ENCODE data around the gene SMARCAL1. TPM values are rescaled to one million over a fixed set of nuclear protein-coding genes. Genes with fewer than 3 reads are reported as not detected.

Gene SMARCAL1
- total and polyA plus RNA-seq, 2 of the 4 experiments (the other 2 are of a cell fraction), result 13.6 to 21.0 TPM

DNA sequence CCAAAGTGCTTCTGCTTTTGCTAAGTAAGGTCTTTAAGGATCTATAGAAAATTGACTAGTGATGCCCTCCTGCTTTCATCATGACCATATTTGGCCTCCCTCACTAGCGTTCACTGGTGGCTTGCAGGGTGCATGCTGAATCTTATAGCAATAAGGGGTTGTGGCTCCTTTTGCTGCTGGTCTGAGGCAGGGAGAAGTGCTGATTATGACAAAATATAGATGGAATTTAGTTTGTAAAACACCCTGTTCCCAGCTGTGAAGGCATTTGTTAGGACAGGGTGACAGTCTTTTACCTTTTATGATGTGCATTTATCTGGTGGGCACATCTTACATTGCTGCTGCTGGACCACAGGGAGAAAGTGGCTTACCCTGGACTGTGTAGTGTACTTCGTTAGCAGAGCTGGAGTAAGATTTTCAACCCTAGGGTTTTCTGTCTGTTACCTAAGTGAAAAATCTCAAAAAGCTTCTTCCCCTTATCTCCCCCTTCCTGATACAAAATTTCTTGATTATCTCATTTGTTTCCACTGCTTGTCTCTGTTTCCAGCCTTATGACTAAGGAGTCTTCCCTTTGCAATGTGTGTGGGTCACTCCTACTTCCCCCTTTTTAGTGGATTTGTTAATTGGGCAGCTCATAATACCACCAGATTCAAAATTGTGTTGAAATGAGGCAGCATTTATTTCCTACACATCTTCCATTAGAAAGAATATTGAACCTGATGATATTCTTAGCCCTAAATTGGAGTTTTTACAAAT, 65.2 kb downstream of the SMARCAL1 start:
- ATAC-seq (ENCODE audit: low read depth) (peak; percentile 28; the same call in 1 of the 2 replicates), DNase-seq (peak; percentile 16)
- no peak overlapping the region for H2AK9ac ChIP-seq (replicated peaks; ENCODE audit: low read depth, low read length, poor library complexity)
- peaks cover 19% of the 10 kb centered on the region for H3K9me1 ChIP-seq (ENCODE audit: insufficient read depth, low read length)
- H3K18ac ChIP-seq (ENCODE audit: low read depth, low read length), result no peak overlapping the region
- H3K27me3 ChIP-seq (ENCODE audit: control insufficient read depth, insufficient read depth, low read length), result no peaks in the 10 kb centered on the region
- no peak overlapping the region for H2AK5ac ChIP-seq (ENCODE audit: low read depth, low read length)
- dilution Hi-C loops (cut with HindIII; ENCODE audit: low sequenced_read_pairs, unreplicated experiment), result no loop called here
- BruUV-seq (replicated peaks), result no TSS peak
- no peaks in the 10 kb centered on the region; the same call in 1 of the 2 replicates for H3K4me1 ChIP-seq (ENCODE audit: control insufficient read depth, insufficient read depth, low read length)
- H3K14ac ChIP-seq (replicated peaks; ENCODE audit: low read depth, low read length), result no peak overlapping the region; the same call in 1 of the 2 replicates
- no peak overlapping the region for H2BK20ac ChIP-seq (ENCODE audit: low read depth, low read length)
- ChIA-PET CTCF (interaction anchor here (0.5 to 0.7 kb wide), 2 partner anchors 19 to 374 kb away, joined by 3 read pairs; no protein-coding TSS in a partner anchor), POLR2A (ENCODE audit: unreplicated experiment) (no interaction called here)
- H3K23ac ChIP-seq (ENCODE audit: low read depth, low read length), result no peak overlapping the region
- H3K9me3 ChIP-seq (ENCODE audit: control insufficient read depth, insufficient read depth, low read length), result no peaks in the 10 kb centered on the region
- TF ChIP-seq BHLHE40 (IDR thresholded peaks at IDR 0.05; ENCODE audit: low read depth, low read length) (no peak), MAFK (IDR thresholded peaks at IDR 0.05; ENCODE audit: low read depth, low read length) (peak; percentile 51), MAZ (IDR thresholded peaks at IDR 0.05; ENCODE audit: borderline replicate concordance, low read depth, low read length) (no peak), FOS (IDR thresholded peaks at IDR 0.05; ENCODE audit: low read depth, low read length) (no peak), POLR2A (IDR thresholded peaks at IDR 0.05; ENCODE audit: low read depth, low read length) (no peak), ELK1 (IDR thresholded peaks at IDR 0.05; ENCODE audit: borderline replicate concordance, low read depth, low read length) (no peak), MXI1 (IDR thresholded peaks at IDR 0.05; ENCODE audit: borderline replicate concordance, low read depth, low read length) (no peak)
- H3K9ac ChIP-seq (ENCODE audit: low read depth, low read length), result no peak overlapping the region
- in situ Hi-C loops (cut with MboI; ENCODE audit: low sequenced_read_pairs), result no loop called here
- H3K4me3 ChIP-seq (ENCODE audit: insufficient read depth, low read depth, low read length), result no peak overlapping the region
- no peak overlapping the region for H3K27ac ChIP-seq (ENCODE audit: insufficient read depth, low read length)
- H2AFZ ChIP-seq (replicated peaks; ENCODE audit: low read length, poor library complexity), result peak overlapping the region; percentile 56
- no peak overlapping the region for H2BK15ac ChIP-seq (ENCODE audit: low read depth, low read length)
- no peaks in the 10 kb centered on the region; a peak in 1 of 4 replicates for H3K79me1 ChIP-seq (ENCODE audit: low read depth in 1 of 2, low read length in 2 of 2)
- H4K8ac ChIP-seq (ENCODE audit: low read depth in 2 of 2, low read length in 2 of 2), result no peak overlapping the region
- H2BK5ac ChIP-seq (ENCODE audit: low read depth, low read length, poor library complexity, severe bottlenecking), result no peak overlapping the region
- no peak overlapping the region for H4K5ac ChIP-seq (ENCODE audit: low read depth, low read length)
- no peaks in the 10 kb centered on the region for H4K20me1 ChIP-seq (ENCODE audit: insufficient read depth, low read length)
- H3K56ac ChIP-seq (ENCODE audit: extremely low read depth, insufficient read depth, low read length), result no peak overlapping the region
- intact Hi-C loops (cut with micrococcal nuclease), result loop anchor here (5.0 kb wide), 1 partner anchor 35 kb away; no protein-coding TSS in a partner anchor
- H4K91ac ChIP-seq (ENCODE audit: insufficient read depth, low read depth, low read length), result no peak overlapping the region
- no peak overlapping the region for H2BK120ac ChIP-seq (ENCODE audit: low read depth, low read length)
- H3K36me3 ChIP-seq (ENCODE audit: control insufficient read depth, insufficient read depth, low read length), result peaks cover 22% of the 10 kb centered on the region
- no CpG with 5 or more reads among the region's 2 CpGs for WGBS, 2 experiments (ENCODE audit: extremely low coverage in 2 of 2, insufficient read length in 1 of 2)
- no peak overlapping the region for H3K4me2 ChIP-seq (ENCODE audit: low read depth, low read length)
- no peak overlapping the region for H3K4ac ChIP-seq (ENCODE audit: low read depth, low read length)

All from IMR-90 (cell line).